GM21367 (cell line): Measurements from ENCODE around the gene MAN1C1.
"Not testable (repeated sequence)": the region's sequence is repeated elsewhere in the genome, so short reads cannot be mapped to it uniquely, and the experiment has no call there.

ENCODE experiments used
- ATAC-seq: cut with Tn5 transposase; IDR thresholded peaks from one replicate; pipeline ENCODE4 v1.9.1; 2021; ENCODE audit not compliant: unreplicated experiment

Gene MAN1C1

DNA sequence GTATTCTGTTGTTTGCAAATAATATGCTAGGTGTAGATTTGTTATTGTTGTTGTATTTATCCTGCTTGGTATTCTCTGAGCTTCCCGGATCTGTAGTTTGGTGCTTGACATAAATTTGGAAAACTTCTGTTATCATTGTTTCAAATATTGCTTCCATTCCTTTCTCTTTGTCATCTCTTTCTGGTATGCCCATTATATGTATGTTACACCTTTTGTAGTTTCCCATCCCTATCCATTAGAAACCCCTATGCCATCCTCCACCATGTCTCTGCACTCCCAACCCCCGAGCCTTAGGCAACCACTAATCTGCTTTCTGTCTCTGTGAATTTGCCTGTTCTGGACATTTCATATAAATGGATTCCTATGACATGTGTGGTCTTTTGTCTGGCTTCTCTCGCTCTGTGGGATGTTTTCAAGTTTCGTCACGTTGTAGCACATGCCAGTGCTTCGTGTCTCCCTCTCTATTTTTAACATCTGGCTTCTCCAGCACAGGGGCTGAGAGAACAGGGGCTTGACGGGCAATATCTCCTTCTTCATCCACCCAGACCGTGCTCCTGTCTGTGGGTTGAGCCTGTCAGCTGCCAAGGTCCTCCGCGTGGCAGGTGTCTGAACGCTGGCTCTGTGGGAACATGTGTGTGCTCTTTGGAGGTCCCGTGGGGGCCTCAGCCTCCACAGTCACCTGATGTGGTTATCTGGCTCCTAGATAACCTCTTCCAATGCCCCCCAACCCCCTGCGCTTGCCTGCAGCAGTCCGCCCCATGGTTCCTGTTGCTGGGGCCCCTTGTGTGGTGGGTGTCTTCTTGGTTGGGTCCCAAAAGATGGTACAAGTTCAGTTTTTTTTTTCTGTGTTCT is 32.8 kb upstream of the MAN1C1 start:
- ATAC-seq = no peak

DNA sequence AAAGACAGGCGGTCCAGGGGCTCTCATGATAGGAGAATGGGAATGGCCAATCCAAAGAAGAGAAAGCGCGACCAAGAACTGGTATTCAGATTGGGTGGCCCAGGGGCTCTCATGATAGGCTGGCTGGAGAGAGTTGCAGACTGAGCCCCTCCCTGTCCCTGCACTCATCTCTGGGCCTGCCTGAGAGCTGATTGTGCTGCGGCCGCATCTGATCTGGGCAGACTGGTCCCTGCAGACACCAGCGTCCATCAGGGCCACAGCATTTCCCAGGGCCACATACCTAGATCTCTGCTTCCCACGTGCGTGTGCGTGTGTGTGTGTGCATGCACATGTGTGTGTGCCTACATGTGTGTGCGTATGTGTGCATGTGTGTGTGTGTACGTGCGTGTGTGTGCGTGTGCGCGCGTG is 30.4 kb upstream of the MAN1C1 start:
- ATAC-seq = no peak

DNA sequence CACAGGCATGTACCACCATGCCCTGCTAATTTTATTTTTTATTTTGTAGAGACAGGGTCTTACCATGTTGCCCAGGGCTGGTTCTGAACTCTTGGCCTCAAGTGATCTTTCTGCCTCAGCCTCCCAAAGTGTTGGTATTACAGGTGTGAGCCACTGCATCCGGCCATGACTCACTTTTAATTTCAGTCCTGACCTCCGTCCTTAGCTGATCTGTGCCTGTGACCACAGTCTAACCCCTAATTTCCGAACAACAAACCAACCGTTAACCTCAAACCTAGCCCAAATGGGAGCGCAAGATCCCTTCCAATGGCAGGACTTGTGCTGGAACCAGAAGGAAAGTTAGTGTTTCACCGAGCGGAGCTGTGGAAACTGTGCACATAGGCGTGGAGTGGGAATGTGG is 29.3 kb upstream of the MAN1C1 start:
- ATAC-seq = no peak

DNA sequence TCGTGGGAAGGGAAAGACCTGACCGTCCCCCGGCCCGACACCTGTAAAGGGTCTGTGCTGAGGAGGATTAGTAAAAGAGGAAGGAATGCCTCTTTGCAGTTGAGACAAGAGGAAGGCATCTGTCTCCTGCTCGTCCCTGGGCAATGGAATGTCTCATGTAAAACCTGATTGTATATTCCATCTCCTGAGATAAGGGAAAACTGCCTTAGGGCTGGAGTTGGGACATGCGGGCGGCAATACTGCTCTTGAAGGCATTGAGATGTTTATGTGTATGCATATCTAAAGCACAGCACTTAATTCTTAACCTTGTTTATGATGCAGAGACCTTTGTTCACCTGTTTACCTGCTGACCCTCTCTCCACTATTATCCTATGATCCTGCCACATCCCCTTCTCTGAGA is 28.4 kb upstream of the MAN1C1 start:
- ATAC-seq = not testable (repeated sequence)

DNA sequence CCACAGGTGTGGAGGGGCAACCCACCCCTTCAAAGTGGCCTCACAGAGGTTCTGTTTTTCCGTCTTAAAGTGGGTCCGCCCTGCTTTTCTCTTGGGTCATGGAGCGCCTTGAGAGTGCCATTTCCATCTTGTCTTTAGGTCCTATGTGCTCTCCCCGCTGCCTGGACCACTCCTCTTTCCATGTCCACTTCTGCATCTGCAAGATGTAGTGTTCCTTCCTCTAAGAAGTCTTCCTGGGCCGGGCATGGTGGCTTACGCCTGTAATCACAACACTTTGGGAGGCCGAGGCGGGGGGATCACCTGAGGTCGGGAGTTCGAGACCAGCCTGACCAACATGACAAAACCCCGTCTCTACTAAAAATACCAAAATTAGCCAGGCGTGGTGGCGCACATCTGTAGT is 27.8 kb upstream of the MAN1C1 start:
- ATAC-seq = not testable (repeated sequence)

DNA sequence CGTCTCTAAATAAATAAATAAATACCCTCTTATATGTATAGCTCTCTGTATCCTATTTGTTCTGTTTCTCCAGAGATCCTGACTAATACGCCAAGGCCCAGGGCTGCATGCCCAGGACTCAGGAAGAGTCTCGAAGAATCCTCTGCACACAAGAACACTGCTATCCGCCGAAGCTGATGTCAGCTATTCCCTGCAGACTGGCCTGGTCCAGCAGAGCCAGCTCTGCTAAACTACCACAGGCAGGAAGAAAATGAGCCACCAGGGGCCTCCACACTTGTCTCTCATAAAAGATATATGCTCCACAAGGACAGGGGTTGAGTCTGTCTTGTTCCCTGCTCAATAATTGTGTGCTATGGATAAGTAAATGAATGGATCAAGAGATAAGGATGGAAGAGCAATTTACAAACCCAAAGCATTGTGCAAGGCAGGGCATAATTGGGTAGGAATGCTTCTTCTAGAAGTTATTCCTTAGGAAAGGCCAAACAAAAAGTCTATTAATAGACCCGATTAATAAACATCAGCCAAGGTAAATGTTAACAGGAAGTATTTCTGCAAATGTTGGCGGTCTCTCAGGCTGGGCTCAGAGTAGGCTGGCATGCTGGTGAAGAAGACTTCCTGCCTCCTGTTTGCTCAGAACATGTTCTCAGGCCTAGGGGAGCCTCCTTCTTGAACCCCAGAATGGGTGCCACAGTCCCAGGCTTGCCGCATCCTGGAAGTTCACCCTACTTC is 26.3 kb upstream of the MAN1C1 start:
- ATAC-seq = no peak

DNA sequence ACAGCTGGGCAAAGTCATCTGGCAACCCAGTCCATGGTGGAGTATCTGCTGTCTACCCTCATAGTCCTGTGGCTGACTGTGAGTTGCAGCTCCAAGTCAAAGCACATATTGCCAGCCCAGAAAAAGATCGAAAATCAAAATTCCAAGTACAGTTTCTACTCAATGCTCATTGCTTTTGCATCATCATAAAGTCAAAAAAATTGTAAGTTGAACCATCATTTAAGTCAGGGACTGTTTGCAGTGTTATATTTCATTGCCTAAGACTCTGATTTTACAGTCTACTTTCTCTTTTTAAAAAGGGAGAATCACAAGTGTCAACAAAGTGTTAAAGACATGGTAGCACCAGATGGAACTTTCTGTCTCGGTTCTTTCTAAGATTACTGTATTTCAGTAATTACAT is 22.7 kb upstream of the MAN1C1 start:
- no peak for ATAC-seq

DNA sequence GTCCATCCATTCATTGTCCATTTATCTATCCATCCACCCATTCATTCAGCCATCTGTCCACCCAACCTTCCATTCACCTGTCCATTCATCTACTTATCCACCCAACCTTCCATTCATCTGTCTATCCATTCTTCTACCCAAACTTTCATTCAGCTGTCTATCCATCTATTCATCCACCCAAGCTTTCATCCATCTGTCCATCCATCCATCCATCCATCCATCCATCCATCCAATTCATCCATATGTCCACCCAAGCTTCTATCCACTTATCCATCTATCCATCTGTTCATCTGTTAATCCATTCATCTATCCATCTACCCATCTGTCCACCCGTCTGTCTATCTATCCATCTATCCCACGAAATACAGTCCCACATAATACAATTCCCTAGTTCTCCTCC is 21.6 kb upstream of the MAN1C1 start:
- no peak for ATAC-seq

DNA sequence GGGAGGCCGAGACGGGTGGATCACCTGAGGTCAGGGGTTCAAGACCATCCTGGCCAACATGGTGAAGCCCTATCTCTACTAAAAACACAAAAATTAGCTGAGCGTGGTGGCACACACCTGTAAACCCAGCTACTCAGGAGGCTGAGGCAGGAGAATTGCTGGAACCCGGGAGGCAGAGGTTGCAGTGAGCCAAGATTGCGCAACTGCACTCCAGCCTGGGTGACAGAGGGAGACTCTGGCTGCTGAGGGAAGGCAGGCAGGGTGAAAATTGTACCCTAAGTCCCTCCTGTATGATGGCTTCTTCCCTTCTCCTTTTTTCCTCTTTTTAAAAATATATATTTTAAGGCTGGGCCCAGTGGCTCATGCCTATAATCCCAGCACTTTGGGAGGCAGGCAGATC is 19.9 kb upstream of the MAN1C1 start:
- ATAC-seq = not testable (repeated sequence)

DNA sequence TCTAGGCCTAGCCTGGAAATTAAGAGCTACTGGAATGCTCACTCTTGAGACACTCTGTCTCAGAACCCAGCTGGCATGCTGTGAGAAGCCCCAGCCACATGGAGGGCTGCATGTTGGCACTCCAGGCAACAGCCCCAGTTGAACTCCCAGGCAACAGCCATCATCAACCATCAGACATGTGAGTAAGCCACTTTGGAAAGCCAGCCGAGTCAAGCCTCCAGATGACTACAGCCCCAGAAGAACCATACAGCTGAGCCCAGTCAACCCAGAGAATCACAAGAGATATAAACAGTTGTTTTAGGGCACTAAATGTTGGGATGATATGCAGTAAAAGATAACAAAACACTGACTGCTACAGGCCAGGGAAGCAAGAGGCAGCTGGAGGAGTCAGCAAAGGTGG is 17.7 kb upstream of the MAN1C1 start:
- no peak for ATAC-seq

DNA sequence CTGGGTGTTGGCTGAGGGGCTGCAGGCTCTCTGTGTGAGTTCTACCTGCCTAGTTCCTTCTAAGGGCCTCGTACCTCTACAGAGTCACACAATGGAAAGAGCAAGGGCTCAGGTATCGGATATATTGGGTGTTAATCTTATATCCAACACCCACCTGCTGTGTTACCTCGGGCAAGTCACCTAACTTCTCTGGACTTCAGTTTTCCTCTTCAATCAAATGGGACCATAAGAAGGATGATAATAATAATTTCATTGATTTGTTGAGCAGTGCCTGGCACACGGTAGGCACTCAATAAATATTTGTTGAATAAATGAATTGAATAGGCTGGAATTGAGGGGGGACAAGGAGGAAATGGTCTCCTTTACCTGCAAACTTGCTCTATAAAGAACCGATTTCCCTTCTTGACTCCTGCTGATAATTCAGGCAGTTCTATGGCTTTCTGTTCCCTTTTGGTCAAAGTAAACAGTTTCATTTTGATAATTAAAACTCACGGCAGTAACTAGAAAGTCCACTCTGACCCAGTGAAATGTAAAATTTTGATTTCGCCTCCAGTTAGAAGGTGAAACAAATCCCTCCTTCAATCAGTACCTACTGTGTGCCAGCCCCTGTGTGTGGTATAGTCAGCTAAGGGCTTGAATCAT is 16.5 kb upstream of the MAN1C1 start:
- ATAC-seq = no peak

DNA sequence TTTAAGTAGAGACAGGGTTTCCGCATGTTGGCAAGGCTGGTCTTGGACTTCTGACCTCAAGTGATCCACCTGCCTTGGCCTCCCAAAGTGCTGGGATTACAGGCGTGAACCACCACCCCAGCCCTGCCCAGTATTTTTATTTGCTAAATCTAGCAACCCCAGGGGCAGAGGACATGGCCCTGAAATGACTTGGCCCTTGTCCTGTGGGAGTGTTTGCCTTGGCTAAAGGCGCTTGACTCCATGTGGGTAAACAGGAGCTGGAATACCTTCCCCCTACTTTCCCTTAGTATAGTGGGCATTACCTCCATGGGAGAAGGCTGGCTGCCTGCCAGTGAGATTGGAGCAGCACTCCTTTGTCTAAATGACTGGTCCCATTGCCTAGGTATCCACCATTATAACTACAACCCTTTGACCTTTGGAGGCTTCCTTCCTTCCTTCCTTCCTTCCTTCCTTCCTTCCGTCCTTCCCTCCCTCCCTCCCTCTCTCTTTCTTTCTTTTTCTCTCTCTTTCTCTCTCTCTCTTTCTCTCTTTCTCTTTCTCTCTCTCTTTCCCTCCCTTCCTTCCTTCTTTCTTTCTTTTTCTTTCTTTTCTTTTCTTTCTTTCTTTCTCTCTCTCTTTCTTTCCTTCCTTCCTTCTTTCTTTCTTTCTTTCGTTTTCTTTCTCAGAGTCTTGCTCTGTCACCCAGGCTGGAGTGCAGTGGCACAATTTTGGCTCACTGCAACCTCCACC is 15.5 kb upstream of the MAN1C1 start:
- not testable (repeated sequence) for ATAC-seq

DNA sequence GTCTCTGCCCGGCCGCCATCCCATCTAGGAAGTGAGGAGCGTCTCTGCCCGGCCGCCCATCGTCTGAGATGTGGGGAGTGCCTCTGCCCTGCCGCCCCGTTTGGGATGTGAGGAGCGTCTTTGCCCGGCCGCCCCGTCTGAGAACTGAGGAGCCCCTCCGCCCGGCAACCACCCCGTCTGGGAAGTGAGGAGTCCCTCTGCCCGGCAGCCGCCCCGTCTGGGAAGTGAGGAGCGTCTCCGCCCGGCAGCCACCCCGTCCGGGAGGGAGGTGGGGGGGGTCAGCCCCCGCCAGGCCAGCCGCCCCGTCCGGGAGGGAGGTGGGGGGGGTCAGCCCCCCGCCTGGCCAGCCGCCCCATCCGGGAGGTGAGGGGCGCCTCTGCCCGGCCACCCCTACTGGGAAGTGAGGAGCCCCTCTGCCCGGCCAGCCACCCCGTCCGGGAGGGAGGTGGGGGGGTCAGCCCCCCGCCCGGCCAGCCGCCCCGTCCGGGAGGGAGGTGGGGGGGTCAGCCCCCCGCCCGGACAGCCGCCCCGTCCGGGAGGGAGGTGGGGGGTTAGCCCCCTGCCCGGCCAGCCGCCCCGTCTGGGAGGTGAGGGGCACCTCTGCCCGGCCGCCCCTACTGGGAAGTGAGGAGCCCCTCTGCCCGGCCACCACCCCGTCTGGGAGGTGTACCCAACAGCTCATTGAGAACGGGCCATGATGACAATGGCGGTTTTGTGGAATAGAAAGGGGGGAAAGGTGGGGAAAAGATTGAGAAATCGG is 12.6 kb upstream of the MAN1C1 start:
- ATAC-seq = not testable (repeated sequence)

DNA sequence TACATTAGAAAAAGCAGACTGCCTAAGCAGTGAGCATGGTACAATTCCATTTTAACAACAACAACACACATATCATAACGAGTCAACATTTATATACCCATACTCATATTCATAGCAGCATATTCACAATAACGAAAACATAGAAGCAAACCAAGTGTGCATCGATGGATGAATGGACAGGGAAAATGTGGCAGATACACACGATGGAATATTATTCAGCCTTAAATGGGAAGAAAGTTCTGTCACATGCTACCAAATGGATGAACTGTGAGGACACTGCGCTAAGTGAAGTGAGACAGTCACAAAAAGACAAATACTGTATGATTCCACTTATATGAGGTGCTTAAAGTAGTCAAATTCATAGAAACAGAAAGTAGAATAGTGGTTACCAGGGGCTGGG is 9.5 kb upstream of the MAN1C1 start:
- no peak for ATAC-seq

DNA sequence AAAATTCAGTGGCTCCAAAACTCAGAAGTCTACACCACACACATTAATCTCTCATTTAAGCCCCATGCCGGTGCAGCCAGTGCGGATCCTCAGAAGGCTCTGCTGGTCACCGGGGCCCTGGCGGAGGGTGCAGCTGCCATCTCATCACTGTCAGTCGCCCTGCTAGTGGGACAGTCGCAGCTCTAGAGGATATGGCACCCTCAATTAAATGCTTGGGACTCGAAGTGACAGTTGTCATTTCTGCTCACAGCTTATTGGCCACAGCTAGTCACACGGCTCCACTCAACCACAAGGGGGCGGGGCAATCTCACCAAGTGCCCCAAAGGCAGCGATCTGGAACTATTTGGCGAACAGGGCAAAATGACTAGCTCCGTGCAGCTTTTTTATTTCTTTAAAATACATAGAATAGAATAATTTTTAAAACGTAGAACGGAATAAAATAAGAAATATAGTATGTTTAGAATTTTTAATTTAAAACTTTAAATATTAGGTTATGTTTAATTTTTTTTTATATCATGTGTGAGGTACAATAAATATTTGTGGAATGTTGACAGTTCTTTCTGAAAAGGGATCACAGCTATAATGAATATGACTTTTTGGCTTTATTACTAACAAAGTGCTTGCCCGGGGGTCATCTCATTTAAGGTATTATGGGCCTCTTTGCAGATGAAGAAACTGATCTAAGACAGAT is 8.0 kb upstream of the MAN1C1 start:
- no peak for ATAC-seq

DNA sequence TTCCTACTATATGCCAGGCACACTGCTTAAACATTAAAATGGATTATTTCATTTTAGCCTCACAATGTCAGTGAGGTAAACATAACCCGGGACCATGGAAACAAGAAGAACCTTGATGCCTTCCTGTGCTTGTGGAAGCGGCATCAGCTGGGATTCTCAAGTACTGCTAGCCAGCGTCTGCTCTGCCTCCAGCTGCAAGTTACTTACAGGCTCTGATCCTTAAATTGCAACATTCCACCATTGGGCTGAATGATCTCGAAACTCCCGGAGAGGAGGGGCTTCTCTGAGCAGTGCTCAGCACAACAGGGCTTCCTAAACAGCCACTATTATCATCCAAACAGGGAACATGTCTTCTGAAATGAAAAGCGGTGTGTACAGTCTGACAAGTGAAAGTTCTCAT is 6.7 kb upstream of the MAN1C1 start:
- ATAC-seq = no peak

DNA sequence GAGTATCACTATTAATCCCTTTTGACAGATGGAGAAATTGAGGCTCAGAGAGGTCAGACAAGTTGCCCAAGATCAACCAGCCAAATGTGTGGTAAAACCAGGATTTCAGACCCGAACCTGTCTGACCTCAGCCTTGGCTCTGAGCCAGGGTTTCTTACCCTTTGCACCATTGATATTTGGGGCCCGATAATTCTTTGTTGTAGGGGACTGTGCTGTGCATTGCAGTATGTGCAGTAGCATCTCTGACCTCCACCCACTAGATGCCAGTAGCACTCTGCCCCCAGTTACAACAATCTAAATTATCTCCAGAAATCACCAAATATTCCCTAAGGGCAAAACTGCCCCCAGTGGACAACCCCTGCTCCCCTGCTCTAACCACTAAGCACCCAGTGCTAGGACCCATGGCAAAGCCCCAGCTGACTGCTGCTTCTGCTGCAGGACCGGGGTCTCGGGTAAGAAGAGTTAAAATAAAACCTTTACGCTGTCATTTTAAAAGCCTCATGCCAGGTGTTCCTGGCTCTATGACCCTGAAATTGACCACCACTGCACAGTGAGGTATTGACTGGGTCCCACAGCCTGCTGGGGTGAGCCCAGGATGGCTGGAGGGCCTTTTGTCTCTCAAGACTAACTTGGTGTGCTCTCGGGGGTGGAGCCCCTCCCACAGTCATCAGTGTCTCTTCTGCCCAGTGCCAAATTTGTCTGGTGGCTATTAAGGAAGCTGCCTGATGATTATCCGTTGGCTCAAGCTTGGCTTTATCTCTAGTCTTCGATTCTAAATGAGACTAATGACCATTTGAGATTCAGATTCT is 5.6 kb upstream of the MAN1C1 start:
- no peak for ATAC-seq

DNA sequence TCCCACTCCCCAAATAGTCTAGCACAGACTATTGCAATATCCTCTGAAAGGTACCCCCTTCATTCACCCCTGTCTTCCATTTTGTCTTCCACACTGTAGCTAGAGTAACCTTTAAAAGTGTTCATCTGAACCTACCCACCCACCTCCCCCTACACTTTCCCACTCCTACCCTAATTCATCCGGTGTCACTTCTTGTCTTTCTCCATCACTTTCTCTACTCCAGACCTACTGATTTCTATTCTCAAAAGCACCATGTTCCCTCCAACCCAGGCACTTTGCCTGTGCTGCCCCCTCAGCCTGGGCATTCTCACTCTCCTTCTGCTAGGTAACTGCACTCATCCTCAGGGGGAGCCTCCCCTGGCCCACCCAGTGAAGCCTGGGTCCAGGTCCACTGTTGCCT is 4.7 kb upstream of the MAN1C1 start:
- ATAC-seq = no peak

DNA sequence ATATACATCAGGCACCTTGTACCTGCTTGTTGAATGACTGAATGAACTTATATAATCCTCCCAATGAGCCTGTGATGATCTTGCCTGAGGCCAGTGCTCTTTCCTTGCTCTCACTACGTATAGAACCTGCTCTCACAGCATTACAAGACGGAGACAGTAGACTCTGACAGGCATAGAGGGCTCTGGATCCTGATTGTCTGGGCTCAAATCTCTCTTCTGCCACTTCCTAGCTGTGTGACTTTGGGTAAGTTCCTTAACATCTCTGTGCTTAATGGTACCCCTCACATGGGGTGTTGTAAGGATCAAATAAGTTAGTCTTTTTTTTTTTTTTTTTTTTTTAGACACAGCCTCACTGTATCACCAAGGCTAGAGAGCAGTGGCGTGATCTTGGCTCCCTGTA is 4.2 kb upstream of the MAN1C1 start:
- no peak for ATAC-seq
